NT2/D1 (cell line): ENCODE data around the gene YIPF5.

Source experiments
- YY1 ChIP-seq: IDR thresholded peaks from 2 replicates; pipeline ENCODE4 v1.6.1; 2011; ENCODE audit not compliant: insufficient read length, insufficient read depth
- ZNF274 ChIP-seq: IDR thresholded peaks from 2 replicates; pipeline ENCODE4 v1.6.1; 2011; ENCODE audit warnings: mild to moderate bottlenecking, low read depth, low read length

- no peak for TF ChIP-seq YY1
- TF ChIP-seq ZNF274, result no peak
Measured at GRCh38 chr5:144187699-144188294, 17.3 kb upstream of the YIPF5 start.
